Esophagus squamous epithelium (tissue), 4 donors: ENCODE results near the gene PRKCA.

Experiments used
- POLR2A ChIP-seq, 4 donors: fragments of 450-650 bp; IDR thresholded peaks; one replicate each; pipeline ENCODE4 v1.6.1; 2017; ENCODE audit warnings: antibody characterized with exemption in 4 of 4, mild to moderate bottlenecking in 4 of 4, moderate library complexity in 3 of 4
- TF ChIP-seq, protein P1 (sequence below), 6 experiments: fragments of 450-650 bp in 4 of 6; fragments of 200-600 bp in 2 of 6; sonication (generic) in 2 of 6; IDR thresholded peaks; one replicate each; pipeline ENCODE4 v1.5.1; 2016 to 2019; ENCODE audit warnings: antibody characterized with exemption in 6 of 6, mild to moderate bottlenecking in 4 of 6, moderate library complexity in 4 of 6

DNA sequence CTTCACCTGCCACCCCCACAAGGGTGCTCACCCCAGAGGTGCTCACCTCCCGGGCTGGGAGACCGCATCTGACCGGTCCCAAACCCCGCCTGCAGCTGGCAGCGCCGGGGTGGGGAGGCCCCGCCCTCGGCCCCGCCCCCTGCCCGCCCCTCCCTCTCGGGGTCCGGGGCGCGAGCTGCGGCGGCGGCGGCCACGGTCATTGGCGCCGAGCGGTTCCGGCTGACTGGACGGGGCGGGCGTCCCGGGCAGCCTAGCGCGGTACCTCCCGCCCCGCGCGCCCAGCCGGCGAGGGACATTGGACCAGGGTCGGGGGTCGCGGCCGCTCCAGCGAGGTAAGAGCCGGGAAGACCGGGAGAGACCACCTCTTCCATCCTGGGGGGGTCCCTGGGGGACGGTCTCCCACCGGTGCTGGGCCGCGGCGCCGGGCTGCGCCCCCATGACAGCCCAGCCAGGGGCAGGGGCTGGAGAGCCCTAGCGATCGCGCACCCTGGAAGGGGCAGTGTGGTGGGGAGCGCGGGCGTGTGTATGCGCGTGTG is 532.6 kb downstream of the PRKCA start, which contains the start of gene CACNG5:
- TF ChIP-seq, protein P1, sequence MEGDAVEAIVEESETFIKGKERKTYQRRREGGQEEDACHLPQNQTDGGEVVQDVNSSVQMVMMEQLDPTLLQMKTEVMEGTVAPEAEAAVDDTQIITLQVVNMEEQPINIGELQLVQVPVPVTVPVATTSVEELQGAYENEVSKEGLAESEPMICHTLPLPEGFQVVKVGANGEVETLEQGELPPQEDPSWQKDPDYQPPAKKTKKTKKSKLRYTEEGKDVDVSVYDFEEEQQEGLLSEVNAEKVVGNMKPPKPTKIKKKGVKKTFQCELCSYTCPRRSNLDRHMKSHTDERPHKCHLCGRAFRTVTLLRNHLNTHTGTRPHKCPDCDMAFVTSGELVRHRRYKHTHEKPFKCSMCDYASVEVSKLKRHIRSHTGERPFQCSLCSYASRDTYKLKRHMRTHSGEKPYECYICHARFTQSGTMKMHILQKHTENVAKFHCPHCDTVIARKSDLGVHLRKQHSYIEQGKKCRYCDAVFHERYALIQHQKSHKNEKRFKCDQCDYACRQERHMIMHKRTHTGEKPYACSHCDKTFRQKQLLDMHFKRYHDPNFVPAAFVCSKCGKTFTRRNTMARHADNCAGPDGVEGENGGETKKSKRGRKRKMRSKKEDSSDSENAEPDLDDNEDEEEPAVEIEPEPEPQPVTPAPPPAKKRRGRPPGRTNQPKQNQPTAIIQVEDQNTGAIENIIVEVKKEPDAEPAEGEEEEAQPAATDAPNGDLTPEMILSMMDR (IDR thresholded peaks at IDR 0.05): no peak
- TF ChIP-seq POLR2A (IDR thresholded peaks at IDR 0.05): no peak
